Colonic mucosa (tissue), 4 donors: ENCODE measurements around the gene UBC. TPM values are rescaled to one million over a fixed set of nuclear protein-coding genes. Genes with fewer than 3 reads are reported as not detected.

Experiments
- DNase-seq: peaks from one replicate; pipeline ENCODE4 v3.0.0-alpha.2; 2020
- H3K27ac ChIP-seq: fragments of 200-600 bp; one replicate; pipeline ENCODE4 v1.8.0; 2021
- H3K27me3 ChIP-seq: fragments of 200-600 bp; one replicate; pipeline ENCODE4 v1.8.0; 2021
- H3K36me3 ChIP-seq: fragments of 200-600 bp; one replicate; pipeline ENCODE4 v1.8.0; 2021
- H3K4me1 ChIP-seq: fragments of 200-600 bp; one replicate; pipeline ENCODE4 v1.8.0; 2021; ENCODE audit warnings: mild to moderate bottlenecking
- H3K4me3 ChIP-seq: fragments of 200-600 bp; one replicate; pipeline ENCODE4 v1.8.0; 2021
- H3K9ac ChIP-seq, 2 donors: one replicate each; pipeline ENCODE4 v1.7.0; 2013; ENCODE audit warnings: control low read depth in 2 of 2, low read depth in 2 of 2, low read length in 2 of 2
- H3K9me3 ChIP-seq: fragments of 200-600 bp; one replicate; pipeline ENCODE4 v1.8.0; 2021
- intact Hi-C: fragments of 100-400 bp; cut with DNase I; formaldehyde crosslinking; loops from one replicate; pipeline ENCODE4 v1.14.1; 2022
- total RNA-seq, 2 donors: library from RNA; stranded (reverse); fragmentation: NEBNext Ultra II Directional in 1 of 2; extraction: Animal tissue kit (Norgen Biotek cat#: 25700) in 1 of 2; gene quantifications; one replicate each; pipeline ENCODE4 v1.2.1, GENCODE V29; 2021
- TF ChIP-seq, protein P1 (sequence below): fragments of 200-600 bp; IDR thresholded peaks from one replicate; pipeline ENCODE4 v1.8.0; 2022; ENCODE audit warnings: antibody characterized with exemption, mild to moderate bottlenecking
- donor health status: healthy.
- donor health status: DM: no; HTN: no; CAD: no.
- donor health status: DM: no; HTN: no; CAD: no.

UBC gene
- total RNA-seq, 2 donors from 2014 or later = 903 to 1,043 TPM

DNA sequence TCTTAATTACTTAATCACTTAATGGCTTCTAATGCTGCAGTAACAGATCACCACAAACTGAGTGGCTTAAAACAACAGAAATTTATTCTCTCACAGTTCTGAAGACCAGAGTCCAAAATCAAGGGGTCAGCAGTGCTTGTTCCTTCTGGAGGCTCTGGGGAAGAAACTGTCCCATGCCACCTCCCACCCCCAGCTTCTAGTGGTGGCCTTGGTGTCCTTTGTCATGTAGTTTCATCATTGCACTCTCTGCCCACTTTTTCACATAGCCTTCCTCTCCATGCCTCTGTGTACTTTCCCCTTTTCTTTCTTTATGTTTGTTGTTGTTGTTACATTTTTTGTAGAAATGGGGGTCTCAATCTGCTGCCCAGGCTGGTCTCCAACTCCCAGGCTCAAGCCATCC is 16.1 kb upstream of the UBC start:
- no peaks in the 10 kb centered on the region for H3K27me3 ChIP-seq
- H3K9ac ChIP-seq = no peak overlapping the region
- H3K9me3 ChIP-seq = no peaks in the 10 kb centered on the region
- no peak for DNase-seq
- TF ChIP-seq, protein P1, sequence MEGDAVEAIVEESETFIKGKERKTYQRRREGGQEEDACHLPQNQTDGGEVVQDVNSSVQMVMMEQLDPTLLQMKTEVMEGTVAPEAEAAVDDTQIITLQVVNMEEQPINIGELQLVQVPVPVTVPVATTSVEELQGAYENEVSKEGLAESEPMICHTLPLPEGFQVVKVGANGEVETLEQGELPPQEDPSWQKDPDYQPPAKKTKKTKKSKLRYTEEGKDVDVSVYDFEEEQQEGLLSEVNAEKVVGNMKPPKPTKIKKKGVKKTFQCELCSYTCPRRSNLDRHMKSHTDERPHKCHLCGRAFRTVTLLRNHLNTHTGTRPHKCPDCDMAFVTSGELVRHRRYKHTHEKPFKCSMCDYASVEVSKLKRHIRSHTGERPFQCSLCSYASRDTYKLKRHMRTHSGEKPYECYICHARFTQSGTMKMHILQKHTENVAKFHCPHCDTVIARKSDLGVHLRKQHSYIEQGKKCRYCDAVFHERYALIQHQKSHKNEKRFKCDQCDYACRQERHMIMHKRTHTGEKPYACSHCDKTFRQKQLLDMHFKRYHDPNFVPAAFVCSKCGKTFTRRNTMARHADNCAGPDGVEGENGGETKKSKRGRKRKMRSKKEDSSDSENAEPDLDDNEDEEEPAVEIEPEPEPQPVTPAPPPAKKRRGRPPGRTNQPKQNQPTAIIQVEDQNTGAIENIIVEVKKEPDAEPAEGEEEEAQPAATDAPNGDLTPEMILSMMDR = no peak
- intact Hi-C loops = no loop called here
- no peaks in the 10 kb centered on the region for H3K4me1 ChIP-seq
- no peaks in the 10 kb centered on the region for H3K36me3 ChIP-seq
- no peak overlapping the region for H3K27ac ChIP-seq
- no peak overlapping the region for H3K4me3 ChIP-seq

DNA sequence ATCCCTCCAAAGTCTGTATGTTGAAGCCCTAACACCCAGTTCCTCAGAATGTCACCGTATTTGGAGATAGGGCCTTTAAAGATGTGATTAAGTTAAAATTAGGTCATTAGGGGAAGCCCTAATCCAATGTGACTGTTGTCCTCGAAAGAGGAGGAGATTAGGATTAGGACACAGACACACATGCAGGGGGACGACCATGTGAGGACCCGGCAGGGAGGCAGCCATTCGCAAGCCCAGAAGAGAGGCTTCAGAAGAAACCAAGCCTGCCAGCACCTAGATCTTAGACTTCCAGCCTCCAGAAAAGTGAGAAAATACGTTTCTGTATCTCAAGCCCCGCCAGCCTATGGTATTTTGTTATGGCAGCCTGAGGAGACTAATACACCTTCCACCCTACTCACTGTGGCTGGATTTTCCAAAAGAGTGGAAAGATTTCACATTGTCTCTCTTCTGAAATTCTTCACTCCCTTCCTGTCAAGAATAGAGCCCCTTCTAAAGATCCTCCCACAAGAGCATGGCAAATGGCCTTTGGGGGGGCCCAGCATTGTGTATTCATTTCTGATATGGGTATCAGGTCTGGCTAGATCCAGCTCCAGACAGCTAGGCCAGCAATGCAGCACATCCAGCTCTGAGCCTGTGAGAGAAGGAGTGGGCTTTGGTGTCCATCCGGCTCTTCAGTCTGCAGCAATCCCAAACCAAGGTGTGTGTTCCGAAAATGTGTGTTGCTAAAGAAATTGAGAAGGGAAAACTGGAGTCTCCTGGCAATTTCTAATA is 15.4 kb upstream of the UBC start:
- Histone ChIP-seq H3K9me3 (no peaks in the 10 kb centered on the region), H3K4me1 (no peaks in the 10 kb centered on the region), H3K4me3 (no peak overlapping the region), H3K36me3 (no peaks in the 10 kb centered on the region), H3K9ac (no peak overlapping the region), H3K27ac (no peak overlapping the region), H3K27me3 (no peaks in the 10 kb centered on the region)
- TF ChIP-seq, protein P1 = no peak
- intact Hi-C loops = no loop called here
- DNase-seq = no peak

DNA sequence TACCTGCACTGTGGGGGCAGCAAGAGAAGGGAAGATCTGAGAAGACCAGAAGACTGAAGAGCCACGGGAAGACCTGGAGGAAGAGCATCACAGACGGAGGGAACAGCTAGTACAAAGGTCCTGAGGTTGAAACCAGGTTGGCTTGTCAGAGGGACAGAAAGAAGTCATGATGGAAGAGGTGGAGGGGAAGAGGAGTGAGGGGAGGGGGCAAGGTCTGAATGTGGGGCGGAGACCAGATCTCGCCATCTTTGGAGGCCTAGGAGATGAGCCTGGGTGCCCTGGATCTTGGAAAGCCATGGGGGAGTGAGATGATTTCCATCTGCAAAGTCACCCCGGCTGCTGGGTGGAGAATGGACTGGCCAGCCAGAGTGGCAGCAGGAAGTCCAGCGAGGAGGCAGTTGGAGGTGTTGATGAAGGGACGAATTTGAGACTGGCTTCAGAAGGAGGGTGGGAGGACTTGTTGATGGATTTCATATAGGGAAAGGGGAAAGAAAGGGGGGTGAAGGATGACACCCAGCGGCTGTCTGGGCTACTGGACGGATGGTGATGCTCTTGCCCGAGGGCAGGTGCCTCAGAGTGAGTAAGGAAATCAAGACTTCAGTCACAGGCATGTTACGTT is 14.6 kb upstream of the UBC start:
- DNase-seq = no peak
- Histone ChIP-seq H3K36me3 (no peaks in the 10 kb centered on the region), H3K27ac (peak overlapping the region; percentile 92), H3K4me3 (peak overlapping the region; percentile 37), H3K9me3 (no peaks in the 10 kb centered on the region), H3K9ac (no peak overlapping the region), H3K27me3 (no peaks in the 10 kb centered on the region), H3K4me1 (no peaks in the 10 kb centered on the region)
- TF ChIP-seq, protein P1 = no peak
- intact Hi-C loops = no loop called here

DNA sequence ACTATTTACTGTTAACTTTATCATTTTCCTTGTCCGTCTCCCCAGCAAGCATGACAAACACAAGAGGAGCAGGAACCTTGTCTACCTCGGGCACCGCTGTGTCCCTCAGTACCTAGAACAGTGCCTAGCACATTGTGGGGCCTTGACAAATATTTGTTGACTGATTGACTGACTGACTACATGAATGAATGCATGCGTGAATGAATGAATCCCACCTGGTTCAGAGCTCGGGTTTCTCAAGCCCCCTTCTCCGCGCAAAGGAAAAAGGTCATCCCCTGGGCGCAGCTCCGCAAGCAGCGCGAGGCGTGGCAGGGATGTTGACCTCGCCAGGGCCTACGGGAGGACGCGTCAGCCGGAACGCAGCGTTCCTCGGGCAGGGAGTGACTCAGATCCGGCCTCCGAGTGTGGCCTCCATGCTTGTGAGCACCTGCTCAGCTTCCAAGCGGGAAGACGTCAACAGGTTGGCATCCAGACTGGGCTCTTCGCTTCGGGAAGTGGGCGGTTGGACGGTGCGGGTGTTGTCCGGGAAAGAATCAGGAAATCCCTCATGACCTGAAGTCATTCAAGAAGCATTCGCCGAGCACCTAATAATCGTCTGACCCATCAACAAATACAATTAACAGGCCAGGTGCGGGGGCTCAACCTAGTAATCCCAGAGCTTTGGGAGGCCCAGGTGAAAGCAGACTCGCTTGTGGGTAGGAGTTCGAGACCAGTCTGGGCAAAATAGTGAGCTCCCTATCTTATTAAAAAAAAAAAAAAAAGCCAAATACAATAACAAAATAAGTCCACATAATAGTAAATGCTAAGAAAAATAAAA is 13.9 kb upstream of the UBC start:
- intact Hi-C loops = no loop called here
- Histone ChIP-seq H3K4me3 (peak overlapping the region; percentile 37), H3K27me3 (no peaks in the 10 kb centered on the region), H3K36me3 (no peaks in the 10 kb centered on the region), H3K4me1 (no peaks in the 10 kb centered on the region), H3K9ac (peak overlapping the region; percentile 78 to 99), H3K27ac (peak overlapping the region; percentile 92), H3K9me3 (no peaks in the 10 kb centered on the region)
- DNase-seq = peak; percentile 77
- TF ChIP-seq, protein P1 = no peak
